Measurements from ENCODE around the gene NISCH.

The NISCH gene

GRCh38 chr3:52455283-52456168, at the start of gene NISCH:
TSS of gene NISCH (plus strand) at chr3:52455604. CDS start at chr3:52455642, 38 bp downstream.
- no peak for DNase-seq

- no peak for DNase-seq
Observed at GRCh38 chr3:52406231-52406661, 49.2 kb upstream of the NISCH start.

GRCh38 chr3:52406791-52407510, 48.5 kb upstream of the NISCH start:
- no peak for DNase-seq

- no peak for DNase-seq
Observed at GRCh38 chr3:52407779-52408178, 47.6 kb upstream of the NISCH start.

- no peak for DNase-seq
Observed at GRCh38 chr3:52408466-52408865, 46.9 kb upstream of the NISCH start.

GRCh38 chr3:52415800-52416199, 39.6 kb upstream of the NISCH start:
- no peak for DNase-seq

GRCh38 chr3:52420388-52420787, 35.0 kb upstream of the NISCH start:
- no peak for DNase-seq

- no peak for DNase-seq
Observed at GRCh38 chr3:52422669-52423068, 32.7 kb upstream of the NISCH start.

- no peak for DNase-seq
Observed at GRCh38 chr3:52423173-52423572, 32.2 kb upstream of the NISCH start.

GRCh38 chr3:52428151-52429005, 27.0 kb upstream of the NISCH start:
- no peak for DNase-seq

- no peak for DNase-seq
Observed at GRCh38 chr3:52429031-52429430, 26.4 kb upstream of the NISCH start.

GRCh38 chr3:52429779-52430415, 25.5 kb upstream of the NISCH start:
- DNase-seq, result no peak

GRCh38 chr3:52430416-52430810, 25.0 kb upstream of the NISCH start:
- no peak for DNase-seq

- DNase-seq, result no peak
Observed at GRCh38 chr3:52431459-52432223, 23.8 kb upstream of the NISCH start.

GRCh38 chr3:52432225-52432624, 23.2 kb upstream of the NISCH start:
- no peak for DNase-seq

- DNase-seq, result no peak
Observed at GRCh38 chr3:52432691-52433141, 22.7 kb upstream of the NISCH start.

- no peak for DNase-seq
Observed at GRCh38 chr3:52433328-52433995, 21.9 kb upstream of the NISCH start.

- DNase-seq, result no peak
Observed at GRCh38 chr3:52433996-52434479, 21.4 kb upstream of the NISCH start.

- DNase-seq, result no peak
Observed at GRCh38 chr3:52434491-52435115, 20.8 kb upstream of the NISCH start.
